H1 (cell line): ENCODE measurements around the gene TRIOBP. TPM values are rescaled to one million over a fixed set of nuclear protein-coding genes. Genes with fewer than 3 reads are reported as not detected.
A peak's percentile ranks its signal among the peaks of the same experiment; 100 is the strongest.

ENCODE experiments used
- ASH2L ChIP-seq: fragments of 200-600, 300-600 bp; sonication (generic); IDR thresholded peaks from one replicate; pipeline ENCODE4 v1.7.1; 2017; ENCODE audit warnings: low read length
- CTCF ChIP-seq, 3 experiments: IDR thresholded peaks; 1 replicate in 2 of 3; 2 replicates in 1 of 3; pipeline versions ENCODE4 v1.5.1 to v1.6.1; 2011; ENCODE audit warnings: low read length in 3 of 3, mild to moderate bottlenecking in 3 of 3, inconsistent platforms in 2 of 3, low read depth in 1 of 3, moderate library complexity in 1 of 3; ENCODE audit not compliant: insufficient read depth in 1 of 3; ENCODE audit errors: control extremely low read depth in 1 of 3
- EP300 ChIP-seq, 2 experiments: IDR thresholded peaks; 1 replicate in 1 of 2; 2 replicates in 1 of 2; pipeline ENCODE4 v1.6.1; 2011 to 2012; ENCODE audit warnings: low read depth in 2 of 2, low read length in 2 of 2, mild to moderate bottlenecking in 2 of 2, borderline replicate concordance in 1 of 2, inconsistent platforms in 1 of 2, moderate library complexity in 1 of 2
- HDAC6 ChIP-seq: IDR thresholded peaks from one replicate; pipeline ENCODE4 v1.7.1; 2012; ENCODE audit warnings: low read depth, mild to moderate bottlenecking, inconsistent platforms, low read length, moderate library complexity
- KDM4A ChIP-seq: IDR thresholded peaks from one replicate; pipeline ENCODE4 v1.7.1; 2012; ENCODE audit warnings: low read depth, mild to moderate bottlenecking, moderate library complexity, low read length, inconsistent platforms; ENCODE audit not compliant: severe bottlenecking
- POLR2AphosphoS5 ChIP-seq: IDR thresholded peaks from 2 replicates; pipeline ENCODE4 v1.6.1; 2011; ENCODE audit warnings: low read depth, low read length
- SP1 ChIP-seq: IDR thresholded peaks from 2 replicates; pipeline ENCODE4 v1.6.1; 2011; ENCODE audit warnings: low read depth, low read length
- polyA plus RNA-seq, 7 experiments: library from polyadenylated mRNA; depleted of rRNA in 3 of 7; stranded (reverse) in 5 of 7; unstranded in 2 of 7; fragments of >200 nt in 5 of 7; fragments of 200-250 nt in 2 of 7; gene quantifications; 1 replicate in 5 of 7; 2 replicates in 1 of 7; 4 replicates in 1 of 7; pipeline versions ENCODE4 v1.2.1 to v1.2.3, GENCODE V29; 2011 to 2013; ENCODE audit warnings: missing spikeins in 2 of 7, mixed read lengths in 2 of 7
- total RNA-seq: library from RNA; stranded (reverse); fragmentation: NEBNext Ultra II Directional; extraction: Animal tissue kit (Norgen Biotek cat#: 25700); gene quantifications from 2 replicates; pipeline ENCODE4 v1.2.1, GENCODE V29; 2021

The TRIOBP gene
- total and polyA plus RNA-seq, 2 of the 8 experiments (the other 6 are each of a cell fraction or from before 2014, with no cell fraction given) = 18.2 to 27.3 TPM

GRCh38 chr22:37676736-37677492 is 19.9 kb upstream of the TRIOBP start (continued):
- TF ChIP-seq EP300 (IDR thresholded peaks at IDR 0.05; ENCODE audit: borderline replicate concordance in 1 of 2, low read depth in 2 of 2, low read length in 2 of 2) (0 out of 3 replicates have a peak, but pooled peaks of 1 of the 2 experiments have one; percentile 27), HDAC6 (no peak), SP1 (peak; percentile 45; the same call in 1 of the 2 replicates), CTCF (IDR thresholded peaks at IDR 0.05; ENCODE audit: control extremely low read depth in 1 of 3, insufficient read depth in 1 of 3, low read depth in 1 of 3, low read length in 3 of 3) (no peak), KDM4A (peak; percentile 39), ASH2L (peak; percentile 68), POLR2AphosphoS5 (no peak)
- TF ChIP-seq, all 59 proteins: peak for 12
